ENCODE data around the gene CYSLTR2. TPM values are rescaled to one million over a fixed set of nuclear protein-coding genes. Genes with fewer than 3 reads are reported as not detected.

CYSLTR2 gene
- total and polyA plus RNA-seq, 2 donors (not counting 1 experiment from before 2014, with no cell fraction given): 0.03 TPM; not detected in 1

DNA sequence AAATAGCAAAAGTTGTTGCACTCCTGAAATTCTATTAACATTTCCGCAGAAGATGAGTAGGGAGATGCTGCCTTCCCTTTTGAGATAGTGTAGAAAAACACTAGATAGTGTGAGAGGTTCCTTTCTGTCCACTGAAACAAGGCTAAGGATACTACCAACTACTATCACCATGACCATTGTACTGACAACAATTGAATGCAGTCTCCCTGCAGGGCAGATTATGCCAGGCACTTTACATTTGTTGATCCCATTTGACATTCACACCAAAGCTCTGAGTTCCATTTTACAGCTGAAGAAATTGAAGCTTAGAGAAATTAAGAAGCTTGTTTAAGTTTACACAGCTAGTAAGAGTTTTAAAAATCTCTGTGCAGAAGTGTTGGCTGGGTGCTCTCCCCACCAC lies 55.0 kb downstream of the CYSLTR2 start:
- Histone ChIP-seq H3K27me3 (ENCODE audit: control insufficient read depth, insufficient read depth, low read length) (no peaks in the 10 kb centered on the region), H2AFZ (ENCODE audit: low read length) (no peak overlapping the region), H3K9ac (ENCODE audit: insufficient read depth, low read length) (no peak overlapping the region), H3K9me3 (ENCODE audit: control insufficient read depth, insufficient read depth, low read depth, low read length) (no peaks in the 10 kb centered on the region), H3K4me3 (replicated peaks in 1 of 4; ENCODE audit: control extremely low read depth in 1 of 4, insufficient read depth in 1 of 4, low read depth in 3 of 4, low read length in 4 of 4) (no peak overlapping the region), H4K20me1 (ENCODE audit: control insufficient read depth, extremely low read depth, insufficient read depth, low read length) (no peaks in the 10 kb centered on the region), H3K4me2 (ENCODE audit: extremely low read depth, insufficient read depth, low read length) (no peak overlapping the region), H3K79me2 (ENCODE audit: control insufficient read depth, insufficient read depth, low read length) (no peaks in the 10 kb centered on the region), H3K4me1 (ENCODE audit: control insufficient read depth, extremely low read depth, insufficient read depth, low read length) (no peaks in the 10 kb centered on the region), H3K36me3 (ENCODE audit: control insufficient read depth, insufficient read depth, low read length) (no peaks in the 10 kb centered on the region), H3K27ac (ENCODE audit: insufficient read depth, low read length) (no peak overlapping the region)
- no peak for DNase-seq (ENCODE audit: low read depth in 2 of 2)
- TF ChIP-seq EZH2 (IDR thresholded peaks at IDR 0.05; ENCODE audit: low read length, missing control alignments): no peak
- TF ChIP-seq, protein P1, sequence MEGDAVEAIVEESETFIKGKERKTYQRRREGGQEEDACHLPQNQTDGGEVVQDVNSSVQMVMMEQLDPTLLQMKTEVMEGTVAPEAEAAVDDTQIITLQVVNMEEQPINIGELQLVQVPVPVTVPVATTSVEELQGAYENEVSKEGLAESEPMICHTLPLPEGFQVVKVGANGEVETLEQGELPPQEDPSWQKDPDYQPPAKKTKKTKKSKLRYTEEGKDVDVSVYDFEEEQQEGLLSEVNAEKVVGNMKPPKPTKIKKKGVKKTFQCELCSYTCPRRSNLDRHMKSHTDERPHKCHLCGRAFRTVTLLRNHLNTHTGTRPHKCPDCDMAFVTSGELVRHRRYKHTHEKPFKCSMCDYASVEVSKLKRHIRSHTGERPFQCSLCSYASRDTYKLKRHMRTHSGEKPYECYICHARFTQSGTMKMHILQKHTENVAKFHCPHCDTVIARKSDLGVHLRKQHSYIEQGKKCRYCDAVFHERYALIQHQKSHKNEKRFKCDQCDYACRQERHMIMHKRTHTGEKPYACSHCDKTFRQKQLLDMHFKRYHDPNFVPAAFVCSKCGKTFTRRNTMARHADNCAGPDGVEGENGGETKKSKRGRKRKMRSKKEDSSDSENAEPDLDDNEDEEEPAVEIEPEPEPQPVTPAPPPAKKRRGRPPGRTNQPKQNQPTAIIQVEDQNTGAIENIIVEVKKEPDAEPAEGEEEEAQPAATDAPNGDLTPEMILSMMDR (conservative IDR thresholded peaks at IDR 0.05 in 1 of 2, IDR thresholded peaks at IDR 0.05 in 1 of 2; ENCODE audit: low read depth in 1 of 2, low read length in 2 of 2): no peak

DNA sequence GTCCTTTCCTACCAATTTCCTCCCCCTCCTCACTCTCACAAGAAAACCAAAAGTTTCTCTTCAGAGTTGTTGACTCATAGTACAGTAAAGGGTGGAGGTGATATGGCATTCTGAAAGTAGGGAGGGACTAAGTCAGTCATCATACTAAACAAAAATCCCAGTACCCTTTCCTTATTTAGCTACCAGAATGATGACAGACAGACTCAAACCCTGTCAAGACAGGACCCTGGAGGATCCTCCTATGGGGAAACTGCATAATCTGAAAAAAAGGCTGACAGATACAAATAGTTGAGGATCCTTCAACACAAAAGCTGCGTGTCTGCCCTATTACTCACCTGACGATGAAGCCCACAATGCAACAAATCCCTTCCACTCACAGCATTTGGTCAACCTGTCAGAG lies 55.5 kb downstream of the CYSLTR2 start:
- no peak overlapping the region for H2AFZ ChIP-seq (ENCODE audit: low read length)
- no peak overlapping the region for H3K4me3 ChIP-seq (replicated peaks in 1 of 4; ENCODE audit: control extremely low read depth in 1 of 4, insufficient read depth in 1 of 4, low read depth in 3 of 4, low read length in 4 of 4)
- H3K9ac ChIP-seq (ENCODE audit: insufficient read depth, low read length): no peak overlapping the region
- no peak overlapping the region for H3K4me2 ChIP-seq (ENCODE audit: extremely low read depth, insufficient read depth, low read length)
- no peaks in the 10 kb centered on the region for H3K9me3 ChIP-seq (ENCODE audit: control insufficient read depth, insufficient read depth, low read depth, low read length)
- no peaks in the 10 kb centered on the region for H3K27me3 ChIP-seq (ENCODE audit: control insufficient read depth, insufficient read depth, low read length)
- peak in 1 of 2 donors; percentile 23 for DNase-seq (ENCODE audit: low read depth in 2 of 2)
- no peak overlapping the region for H3K27ac ChIP-seq (ENCODE audit: insufficient read depth, low read length)
- TF ChIP-seq EZH2 (IDR thresholded peaks at IDR 0.05; ENCODE audit: low read length, missing control alignments): no peak
- TF ChIP-seq, protein P1 (conservative IDR thresholded peaks at IDR 0.05 in 1 of 2, IDR thresholded peaks at IDR 0.05 in 1 of 2; ENCODE audit: low read depth in 1 of 2, low read length in 2 of 2): no peak
- H3K4me1 ChIP-seq (ENCODE audit: control insufficient read depth, extremely low read depth, insufficient read depth, low read length): no peaks in the 10 kb centered on the region
- H3K36me3 ChIP-seq (ENCODE audit: control insufficient read depth, insufficient read depth, low read length): no peaks in the 10 kb centered on the region
- H4K20me1 ChIP-seq (ENCODE audit: control insufficient read depth, extremely low read depth, insufficient read depth, low read length): no peaks in the 10 kb centered on the region
- no peaks in the 10 kb centered on the region for H3K79me2 ChIP-seq (ENCODE audit: control insufficient read depth, insufficient read depth, low read length)

DNA sequence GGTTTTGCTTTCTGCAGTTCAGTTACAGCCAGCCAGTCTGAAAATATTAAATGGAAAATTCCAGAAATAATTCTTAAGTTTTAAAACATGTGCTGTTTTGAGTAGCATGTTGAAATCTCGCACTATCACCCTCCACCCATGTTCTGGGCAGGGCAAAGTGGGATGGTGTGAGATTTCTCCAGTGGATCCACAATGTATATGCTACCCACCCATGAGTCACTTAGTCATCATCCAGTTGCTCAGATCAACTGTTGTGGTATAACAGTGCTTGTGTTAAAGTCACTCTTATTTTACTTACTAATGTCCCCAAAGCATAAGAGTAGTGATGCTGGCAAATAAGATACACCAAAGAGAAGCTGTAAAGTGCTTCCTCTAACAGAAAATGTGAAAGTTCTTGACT lies 56.4 kb downstream of the CYSLTR2 start:
- no peaks in the 10 kb centered on the region for H3K36me3 ChIP-seq (ENCODE audit: control insufficient read depth, insufficient read depth, low read length)
- no peak for DNase-seq (ENCODE audit: low read depth in 2 of 2)
- TF ChIP-seq EZH2 (IDR thresholded peaks at IDR 0.05; ENCODE audit: low read length, missing control alignments): no peak
- TF ChIP-seq, protein P1 (conservative IDR thresholded peaks at IDR 0.05 in 1 of 2, IDR thresholded peaks at IDR 0.05 in 1 of 2; ENCODE audit: low read depth in 1 of 2, low read length in 2 of 2): no peak

More for the DNA sequence above, 56.4 kb downstream of the CYSLTR2 start:
- Histone ChIP-seq H3K9me3 (ENCODE audit: control insufficient read depth, insufficient read depth, low read depth, low read length) (no peaks in the 10 kb centered on the region), H4K20me1 (ENCODE audit: control insufficient read depth, extremely low read depth, insufficient read depth, low read length) (no peaks in the 10 kb centered on the region), H3K4me1 (ENCODE audit: control insufficient read depth, extremely low read depth, insufficient read depth, low read length) (no peaks in the 10 kb centered on the region), H3K9ac (ENCODE audit: insufficient read depth, low read length) (no peak overlapping the region), H3K27ac (ENCODE audit: insufficient read depth, low read length) (no peak overlapping the region), H3K4me3 (replicated peaks in 1 of 4; ENCODE audit: control extremely low read depth in 1 of 4, insufficient read depth in 1 of 4, low read depth in 3 of 4, low read length in 4 of 4) (no peak overlapping the region), H3K27me3 (ENCODE audit: control insufficient read depth, insufficient read depth, low read length) (no peaks in the 10 kb centered on the region), H2AFZ (ENCODE audit: low read length) (no peak overlapping the region), H3K79me2 (ENCODE audit: control insufficient read depth, insufficient read depth, low read length) (no peaks in the 10 kb centered on the region), H3K4me2 (ENCODE audit: extremely low read depth, insufficient read depth, low read length) (no peak overlapping the region)

All from fibroblast of lung (primary cell).